Liver (tissue), 9 donors: Measurements from ENCODE around the gene CSF1. TPM values are rescaled to one million over a fixed set of nuclear protein-coding genes. Genes with fewer than 3 reads are reported as not detected.

Source experiments
- DNase-seq: peaks from one replicate; pipeline ENCODE4 v3.0.0-alpha.2; 2017; ENCODE audit warnings: low spot score
- H3K27ac ChIP-seq, 2 donors: one replicate each; pipeline ENCODE4 v1.7.0; 2013; ENCODE audit warnings: inconsistent platforms in 2 of 2, low read length in 2 of 2, control low read depth in 1 of 2, low read depth in 1 of 2, mild to moderate bottlenecking in 1 of 2
- H3K27me3 ChIP-seq, 4 donors: one replicate each; pipeline versions ENCODE4 v1.6.1 to v1.7.0; 2013; ENCODE audit warnings: low read length in 3 of 4, inconsistent platforms in 1 of 4, mild to moderate bottlenecking in 1 of 4, moderate library complexity in 1 of 4; ENCODE audit not compliant: control insufficient read depth in 4 of 4, insufficient read depth in 4 of 4
- H3K36me3 ChIP-seq, 4 donors: one replicate each; pipeline versions ENCODE4 v1.6.1 to v1.7.0; 2013; ENCODE audit warnings: low read length in 3 of 4, mild to moderate bottlenecking in 3 of 4, low read depth in 1 of 4, moderate library complexity in 1 of 4; ENCODE audit not compliant: control insufficient read depth in 4 of 4, insufficient read depth in 3 of 4
- H3K4me1 ChIP-seq, 4 donors: one replicate each; pipeline versions ENCODE4 v1.6.1 to v1.7.0; 2013; ENCODE audit warnings: low read length in 3 of 4, mild to moderate bottlenecking in 3 of 4, moderate library complexity in 1 of 4; ENCODE audit not compliant: control insufficient read depth in 4 of 4, insufficient read depth in 4 of 4
- H3K4me3 ChIP-seq, 3 donors: one replicate each; pipeline versions ENCODE4 v1.6.1 to v1.7.0; 2013; ENCODE audit warnings: low read length in 3 of 3, control low read depth in 1 of 3, low read depth in 1 of 3, mild to moderate bottlenecking in 1 of 3
- H3K9ac ChIP-seq, 2 donors: one replicate each; pipeline ENCODE4 v1.7.0; 2013; ENCODE audit warnings: low read length in 2 of 2, mild to moderate bottlenecking in 2 of 2, moderate library complexity in 2 of 2, control low read depth in 1 of 2, low read depth in 1 of 2
- H3K9me3 ChIP-seq, 4 donors: one replicate each; pipeline versions ENCODE4 v1.6.1 to v1.7.0; 2013; ENCODE audit warnings: low read length in 3 of 4; ENCODE audit not compliant: control insufficient read depth in 4 of 4
- EGR1 ChIP-seq, 2 donors: IDR thresholded peaks; 2 replicates each; pipeline ENCODE4 v1.6.1; 2016 to 2018; ENCODE audit warnings: antibody characterized with exemption in 2 of 2, low read depth in 2 of 2
- FOXA1 ChIP-seq: IDR thresholded peaks from 2 replicates; pipeline ENCODE4 v1.6.1; 2016; ENCODE audit warnings: antibody characterized with exemption
- FOXA2 ChIP-seq: IDR thresholded peaks from 2 replicates; pipeline ENCODE4 v1.6.1; 2016; ENCODE audit warnings: antibody characterized with exemption
- GABPA ChIP-seq, 2 donors: IDR thresholded peaks in 1 of 2; conservative IDR thresholded peaks in 1 of 2; 2 replicates each; pipeline ENCODE4 v1.6.1; 2016; ENCODE audit warnings: antibody characterized with exemption in 2 of 2, mild to moderate bottlenecking in 1 of 2, moderate library complexity in 1 of 2
- HNF4G ChIP-seq: IDR thresholded peaks from 2 replicates; pipeline ENCODE4 v1.6.1; 2016; ENCODE audit warnings: antibody characterized with exemption
- NR2F2 ChIP-seq: IDR thresholded peaks from 2 replicates; pipeline ENCODE4 v1.6.1; 2016; ENCODE audit warnings: antibody characterized with exemption
- RAD21 ChIP-seq, 2 donors: IDR thresholded peaks; 2 replicates each; pipeline ENCODE4 v1.6.1; 2016; ENCODE audit warnings: antibody characterized with exemption in 2 of 2, mild to moderate bottlenecking in 2 of 2
- RXRA ChIP-seq, 2 donors: IDR thresholded peaks; 2 replicates each; pipeline ENCODE4 v1.6.1; 2017 to 2018; ENCODE audit warnings: antibody characterized with exemption in 2 of 2, mild to moderate bottlenecking in 1 of 2
- SP1 ChIP-seq: IDR thresholded peaks from 2 replicates; pipeline ENCODE4 v1.6.1; 2018; ENCODE audit warnings: antibody characterized with exemption, mild to moderate bottlenecking
- TAF1 ChIP-seq: conservative IDR thresholded peaks from 2 replicates; pipeline ENCODE4 v1.6.1; 2016; ENCODE audit warnings: antibody characterized with exemption, mild to moderate bottlenecking
- YY1 ChIP-seq: IDR thresholded peaks from 2 replicates; pipeline ENCODE4 v1.6.1; 2016; ENCODE audit warnings: antibody characterized with exemption, mild to moderate bottlenecking
- WGBS: extraction: QIAGEN DNeasy Blood & Tissue Kit; methylation state at CpG from one replicate; pipeline ENCODE4 v1.1.7; 2013; 5-methylcytosine and 5-hydroxymethylcytosine counted together
- polyA plus RNA-seq, 2 donors: library from polyadenylated mRNA; stranded (reverse) in 1 of 2; unstranded in 1 of 2; fragments of 200-250 nt in 1 of 2; fragments of >200 nt in 1 of 2; fragmentation: Nextera tagmentation in 1 of 2; extraction: Ambion mirVana in 1 of 2; gene quantifications; one replicate each; pipeline versions ENCODE4 v1.2.1 to v1.2.3, GENCODE V29; 2013 to 2015
- total RNA-seq, 2 donors: library from RNA; depleted of rRNA; stranded (reverse); fragments of >200 nt; gene quantifications; one replicate each; pipeline ENCODE4 v1.2.3, GENCODE V29; 2014
- TF ChIP-seq, protein P1 (sequence below): fragments of 150-350 bp; IDR thresholded peaks from 2 replicates; pipeline ENCODE4 v1.5.1; 2017; ENCODE audit warnings: improper control_type of control experiment, low read depth, low read length; ENCODE audit not compliant: missing input control
- TF ChIP-seq, protein P2 (sequence below): IDR thresholded peaks from 2 replicates; pipeline ENCODE4 v1.6.1; 2016; ENCODE audit warnings: antibody characterized with exemption
- TF ChIP-seq, protein P3 (sequence below): IDR thresholded peaks from 2 replicates; pipeline ENCODE4 v1.6.1; 2016; ENCODE audit warnings: antibody characterized with exemption, mild to moderate bottlenecking
- TF ChIP-seq, protein P4 (sequence below): IDR thresholded peaks from 2 replicates; pipeline ENCODE4 v1.6.1; 2016; ENCODE audit warnings: antibody characterized with exemption
- donor health status: healthy.
- donor health status: healthy.
- donor health status: healthy.
- donor health status: healthy.
- donor health status: healthy.

Gene CSF1
- total and polyA plus RNA-seq, 4 donors = 6.3 to 15.2 (median 11.3) TPM

DNA sequence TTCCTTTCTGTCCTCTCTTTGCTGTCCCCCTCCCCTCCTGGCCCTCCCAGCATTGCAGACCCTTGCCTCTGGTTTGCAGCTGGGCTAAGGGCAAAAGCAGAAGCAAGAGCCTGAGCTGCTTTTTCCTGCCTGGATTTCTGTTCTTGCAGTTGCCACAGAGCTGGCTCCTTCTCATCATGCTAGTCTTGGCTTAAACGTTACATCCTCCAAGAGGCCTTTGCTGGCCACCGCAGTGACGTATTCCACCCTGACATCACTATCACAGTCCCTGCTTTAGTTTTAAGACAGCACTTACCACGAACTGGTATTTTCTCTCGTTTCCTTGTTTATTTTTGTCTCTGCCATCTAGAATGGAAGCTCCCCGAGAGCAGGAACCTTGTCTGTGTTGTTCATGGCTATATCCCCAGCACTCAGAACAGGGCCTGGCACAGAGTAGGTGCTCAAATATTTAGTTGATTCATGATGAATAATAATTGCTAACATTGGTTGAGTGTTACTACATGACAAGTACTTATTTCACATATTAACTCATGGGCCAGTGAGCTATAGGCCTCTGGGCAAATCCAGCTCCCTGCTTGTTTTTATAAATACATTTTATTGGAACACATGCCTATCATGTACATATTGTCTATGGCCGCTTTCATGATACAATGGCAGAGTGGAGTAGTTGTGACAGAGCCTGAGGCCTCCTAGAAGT is 13.2 kb upstream of the CSF1 start:
- DNase-seq = no peak
- H3K36me3 ChIP-seq = no peaks in the 10 kb centered on the region
- H3K4me3 ChIP-seq = no peak overlapping the region
- peaks cover 4 to 21% (median 10%) of the 10 kb centered on the region in 4 donors for H3K4me1 ChIP-seq
- TF ChIP-seq, protein P1, sequence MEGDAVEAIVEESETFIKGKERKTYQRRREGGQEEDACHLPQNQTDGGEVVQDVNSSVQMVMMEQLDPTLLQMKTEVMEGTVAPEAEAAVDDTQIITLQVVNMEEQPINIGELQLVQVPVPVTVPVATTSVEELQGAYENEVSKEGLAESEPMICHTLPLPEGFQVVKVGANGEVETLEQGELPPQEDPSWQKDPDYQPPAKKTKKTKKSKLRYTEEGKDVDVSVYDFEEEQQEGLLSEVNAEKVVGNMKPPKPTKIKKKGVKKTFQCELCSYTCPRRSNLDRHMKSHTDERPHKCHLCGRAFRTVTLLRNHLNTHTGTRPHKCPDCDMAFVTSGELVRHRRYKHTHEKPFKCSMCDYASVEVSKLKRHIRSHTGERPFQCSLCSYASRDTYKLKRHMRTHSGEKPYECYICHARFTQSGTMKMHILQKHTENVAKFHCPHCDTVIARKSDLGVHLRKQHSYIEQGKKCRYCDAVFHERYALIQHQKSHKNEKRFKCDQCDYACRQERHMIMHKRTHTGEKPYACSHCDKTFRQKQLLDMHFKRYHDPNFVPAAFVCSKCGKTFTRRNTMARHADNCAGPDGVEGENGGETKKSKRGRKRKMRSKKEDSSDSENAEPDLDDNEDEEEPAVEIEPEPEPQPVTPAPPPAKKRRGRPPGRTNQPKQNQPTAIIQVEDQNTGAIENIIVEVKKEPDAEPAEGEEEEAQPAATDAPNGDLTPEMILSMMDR = no peak
- no peak for TF ChIP-seq EGR1 (IDR thresholded peaks at IDR 0.05; ENCODE audit: low read depth in 2 of 2)
- TF ChIP-seq TAF1 = no peak
- TF ChIP-seq, protein P2, sequence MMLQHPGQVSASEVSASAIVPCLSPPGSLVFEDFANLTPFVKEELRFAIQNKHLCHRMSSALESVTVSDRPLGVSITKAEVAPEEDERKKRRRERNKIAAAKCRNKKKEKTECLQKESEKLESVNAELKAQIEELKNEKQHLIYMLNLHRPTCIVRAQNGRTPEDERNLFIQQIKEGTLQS = no peak
- TF ChIP-seq YY1 = no peak
- no peak overlapping the region for H3K27ac ChIP-seq
- WGBS = 77% methylated on average over 7 of the region's 7 CpGs
- H3K9ac ChIP-seq = no peak overlapping the region
- no peaks in the 10 kb centered on the region for H3K9me3 ChIP-seq
- H3K27me3 ChIP-seq = no peaks in the 10 kb centered on the region

DNA sequence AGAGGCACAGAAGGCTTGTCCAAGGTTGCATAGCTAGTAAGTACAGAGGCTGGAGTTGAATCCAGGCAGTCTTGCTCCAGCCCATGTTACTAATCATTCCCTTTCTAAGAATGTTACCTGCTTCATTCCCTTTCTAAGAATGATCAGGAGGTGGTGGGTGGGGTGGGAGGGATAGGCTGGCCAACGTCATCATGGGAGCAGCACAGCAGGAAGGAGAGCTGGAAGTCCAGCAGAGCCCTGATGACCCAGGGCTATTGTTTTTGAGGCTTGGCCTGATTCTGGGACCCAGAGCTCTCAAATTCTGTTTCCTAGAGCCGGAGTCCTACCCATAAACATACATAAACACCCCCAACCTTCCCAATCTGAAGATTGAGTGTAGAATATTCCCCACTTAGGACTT is 11.8 kb upstream of the CSF1 start:
- WGBS = 85% methylated on average over 2 of the region's 2 CpGs
- TF ChIP-seq YY1 (no peak), TAF1 (no peak), EGR1 (IDR thresholded peaks at IDR 0.05; ENCODE audit: low read depth in 2 of 2) (no peak), GABPA (IDR thresholded peaks at IDR 0.05 in 1 of 2, conservative IDR thresholded peaks at IDR 0.05 in 1 of 2) (no peak), HNF4G (no peak), FOXA1 (no peak), NR2F2 (no peak), FOXA2 (no peak), SP1 (no peak), RXRA (IDR thresholded peaks at IDR 0.05) (no peak), RAD21 (IDR thresholded peaks at IDR 0.05) (no peak)
- TF ChIP-seq, protein P3, sequence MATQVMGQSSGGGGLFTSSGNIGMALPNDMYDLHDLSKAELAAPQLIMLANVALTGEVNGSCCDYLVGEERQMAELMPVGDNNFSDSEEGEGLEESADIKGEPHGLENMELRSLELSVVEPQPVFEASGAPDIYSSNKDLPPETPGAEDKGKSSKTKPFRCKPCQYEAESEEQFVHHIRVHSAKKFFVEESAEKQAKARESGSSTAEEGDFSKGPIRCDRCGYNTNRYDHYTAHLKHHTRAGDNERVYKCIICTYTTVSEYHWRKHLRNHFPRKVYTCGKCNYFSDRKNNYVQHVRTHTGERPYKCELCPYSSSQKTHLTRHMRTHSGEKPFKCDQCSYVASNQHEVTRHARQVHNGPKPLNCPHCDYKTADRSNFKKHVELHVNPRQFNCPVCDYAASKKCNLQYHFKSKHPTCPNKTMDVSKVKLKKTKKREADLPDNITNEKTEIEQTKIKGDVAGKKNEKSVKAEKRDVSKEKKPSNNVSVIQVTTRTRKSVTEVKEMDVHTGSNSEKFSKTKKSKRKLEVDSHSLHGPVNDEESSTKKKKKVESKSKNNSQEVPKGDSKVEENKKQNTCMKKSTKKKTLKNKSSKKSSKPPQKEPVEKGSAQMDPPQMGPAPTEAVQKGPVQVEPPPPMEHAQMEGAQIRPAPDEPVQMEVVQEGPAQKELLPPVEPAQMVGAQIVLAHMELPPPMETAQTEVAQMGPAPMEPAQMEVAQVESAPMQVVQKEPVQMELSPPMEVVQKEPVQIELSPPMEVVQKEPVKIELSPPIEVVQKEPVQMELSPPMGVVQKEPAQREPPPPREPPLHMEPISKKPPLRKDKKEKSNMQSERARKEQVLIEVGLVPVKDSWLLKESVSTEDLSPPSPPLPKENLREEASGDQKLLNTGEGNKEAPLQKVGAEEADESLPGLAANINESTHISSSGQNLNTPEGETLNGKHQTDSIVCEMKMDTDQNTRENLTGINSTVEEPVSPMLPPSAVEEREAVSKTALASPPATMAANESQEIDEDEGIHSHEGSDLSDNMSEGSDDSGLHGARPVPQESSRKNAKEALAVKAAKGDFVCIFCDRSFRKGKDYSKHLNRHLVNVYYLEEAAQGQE = no peak
- TF ChIP-seq, protein P4, sequence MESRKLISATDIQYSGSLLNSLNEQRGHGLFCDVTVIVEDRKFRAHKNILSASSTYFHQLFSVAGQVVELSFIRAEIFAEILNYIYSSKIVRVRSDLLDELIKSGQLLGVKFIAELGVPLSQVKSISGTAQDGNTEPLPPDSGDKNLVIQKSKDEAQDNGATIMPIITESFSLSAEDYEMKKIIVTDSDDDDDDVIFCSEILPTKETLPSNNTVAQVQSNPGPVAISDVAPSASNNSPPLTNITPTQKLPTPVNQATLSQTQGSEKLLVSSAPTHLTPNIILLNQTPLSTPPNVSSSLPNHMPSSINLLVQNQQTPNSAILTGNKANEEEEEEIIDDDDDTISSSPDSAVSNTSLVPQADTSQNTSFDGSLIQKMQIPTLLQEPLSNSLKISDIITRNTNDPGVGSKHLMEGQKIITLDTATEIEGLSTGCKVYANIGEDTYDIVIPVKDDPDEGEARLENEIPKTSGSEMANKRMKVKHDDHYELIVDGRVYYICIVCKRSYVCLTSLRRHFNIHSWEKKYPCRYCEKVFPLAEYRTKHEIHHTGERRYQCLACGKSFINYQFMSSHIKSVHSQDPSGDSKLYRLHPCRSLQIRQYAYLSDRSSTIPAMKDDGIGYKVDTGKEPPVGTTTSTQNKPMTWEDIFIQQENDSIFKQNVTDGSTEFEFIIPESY = no peak
- Histone ChIP-seq H3K9ac (no peak overlapping the region), H3K27ac (no peak overlapping the region), H3K9me3 (no peaks in the 10 kb centered on the region), H3K36me3 (no peaks in the 10 kb centered on the region), H3K4me3 (no peak overlapping the region), H3K4me1 (peaks cover 8 to 35% (median 21%) of the 10 kb centered on the region in 4 donors), H3K27me3 (no peaks in the 10 kb centered on the region)
- DNase-seq = no peak
